Measurements from ENCODE around the gene UBASH3B.

- TF ChIP-seq POLR2A (IDR thresholded peaks at IDR 0.05) (no peak), CTCF (IDR thresholded peaks at IDR 0.05) (no peak)
These were observed 8.8 kb upstream of the UBASH3B start for GRCh38 chr11:122646549-122647340.
